Ovary (tissue), 9 donors: ENCODE measurements around the gene TRAK1. TPM values are rescaled to one million over a fixed set of nuclear protein-coding genes. Genes with fewer than 3 reads are reported as not detected.

ENCODE experiments used
- DNase-seq, 5 donors: peaks; one replicate each; pipeline ENCODE4 v3.0.0-alpha.2; 2019 to 2020
- H3K27ac ChIP-seq, 2 donors: fragments of 200-600 bp; one replicate each; pipeline versions ENCODE4 v1.5.1 to v1.8.0; 2019 to 2022
- H3K27me3 ChIP-seq: fragments of 200-600 bp; one replicate; pipeline ENCODE4 v1.8.0; 2022
- H3K36me3 ChIP-seq: fragments of 200-600 bp; sonication (generic); one replicate; pipeline ENCODE4 v1.5.1; 2019
- H3K4me1 ChIP-seq: one replicate; pipeline ENCODE4 v1.8.1; 2013; ENCODE audit warnings: mild to moderate bottlenecking, moderate library complexity; ENCODE audit not compliant: insufficient read depth
- H3K4me3 ChIP-seq: fragments of 200-600 bp; sonication (generic); one replicate; pipeline ENCODE4 v1.5.1; 2017
- H3K9me3 ChIP-seq, 2 donors: fragments of 200-600 bp in 1 of 2; sonication (generic) in 1 of 2; one replicate each; pipeline versions ENCODE4 v1.5.1 to v1.8.1; 2013 to 2019; ENCODE audit warnings: mild to moderate bottlenecking in 1 of 2, moderate library complexity in 1 of 2
- EP300 ChIP-seq: sonication (generic); formaldehyde crosslinking; IDR thresholded peaks from one replicate; pipeline ENCODE4 v1.6.1; 2017; ENCODE audit warnings: antibody characterized with exemption
- POLR2A ChIP-seq: fragments of 450-650 bp; IDR thresholded peaks from one replicate; pipeline ENCODE4 v1.6.1; 2017; ENCODE audit warnings: antibody characterized with exemption, mild to moderate bottlenecking, moderate library complexity
- WGBS, 3 donors: extraction: QIAGEN DNeasy Blood & Tissue Kit in 1 of 3; methylation state at CpG; one replicate each; pipeline versions ENCODE4 v1.1.5 to v1.1.7; 2013 to 2017; 5-methylcytosine and 5-hydroxymethylcytosine counted together
- intact Hi-C, 4 donors: fragments of 100-400 bp; cut with DNase I; formaldehyde crosslinking; loops; one replicate each; pipeline versions ENCODE4 v1.11.0 to v1.15.1; 2022 to 2023
- polyA plus RNA-seq, 2 donors: library from polyadenylated mRNA; stranded (reverse); fragments of 200-250 nt in 1 of 2; fragments of 350-450 nt in 1 of 2; fragmentation: Illumina TruSeq in 1 of 2; extraction: RNeasy Lipid Tissue Mini Kit (QIAGEN cat#74804) in 1 of 2; gene quantifications; one replicate each; pipeline ENCODE4 v1.2.3, GENCODE V29; 2013 to 2014
- total RNA-seq, 7 donors: library from RNA; depleted of rRNA in 2 of 7; stranded (reverse); fragments of >200 nt in 2 of 7; fragmentation: NEBNext Ultra II Directional in 3 of 7; extraction: Animal tissue kit (Norgen Biotek cat#: 25700) in 3 of 7; gene quantifications; one replicate each; pipeline versions ENCODE4 v1.1.0 to v1.2.4, GENCODE V29; 2016 to 2023
- TF ChIP-seq, protein P1 (sequence below), 3 donors: fragments of 450-650 bp in 2 of 3; fragments of 200-600 bp in 1 of 3; IDR thresholded peaks; one replicate each; pipeline versions ENCODE4 v1.5.1 to v1.8.0; 2016 to 2022; ENCODE audit warnings: antibody characterized with exemption in 3 of 3, mild to moderate bottlenecking in 1 of 3
- donor health status: DM: no; HTN: no; CAD: no; lungs with moderate emphysema.
- donor health status: DM: no; HTN: no; CAD: no.
- donor health status: Bipolar disorder and iron deficiency.
- donor health status: DM: yes; HTN: yes; CAD: no.
- donor health status: DM: no; HTN: no; CAD: no.
- donor health status: DM: yes; HTN: yes; CAD: no.

The TRAK1 gene
- total and polyA plus RNA-seq, 9 donors = 7.1 to 17.7 (median 14.9) TPM

DNA sequence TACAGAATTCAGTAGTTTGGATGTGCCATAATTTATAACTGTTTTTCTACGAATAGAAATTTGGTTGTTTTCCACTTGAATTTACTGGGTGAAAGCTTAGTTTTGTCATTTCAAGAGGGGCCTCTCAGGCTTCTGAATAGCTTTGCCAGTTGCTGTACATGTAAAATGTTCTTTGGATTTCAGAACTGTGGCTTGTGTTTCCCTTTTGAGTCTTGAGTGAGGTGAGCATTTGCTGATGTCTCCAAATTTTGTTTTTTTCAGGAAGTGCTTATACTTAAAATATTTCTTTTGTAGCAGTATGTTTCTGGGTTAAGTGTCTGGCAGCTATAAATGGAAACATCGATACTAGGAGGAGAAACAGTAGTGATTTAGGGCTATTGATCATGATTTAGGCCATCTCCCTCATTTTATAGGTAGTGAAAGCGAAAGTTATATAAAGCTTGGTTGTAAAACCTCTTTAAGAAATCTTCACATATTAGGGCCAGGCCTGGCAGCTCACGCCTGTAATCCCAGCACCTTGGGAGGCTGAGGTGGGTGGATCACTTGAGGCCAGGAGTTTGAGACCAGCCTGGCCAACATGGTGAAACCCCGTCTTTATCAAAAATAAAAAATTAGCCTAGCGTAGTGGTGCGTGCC, 9.2 kb upstream of the TRAK1 start:
- H3K36me3 ChIP-seq = no peaks in the 10 kb centered on the region
- no peaks in the 10 kb centered on the region for H3K27me3 ChIP-seq
- no peaks in the 10 kb centered on the region for H3K9me3 ChIP-seq
- H3K27ac ChIP-seq = no peak overlapping the region
- H3K4me3 ChIP-seq = no peak overlapping the region
- intact Hi-C loops = no loop called here
- TF ChIP-seq, protein P1, sequence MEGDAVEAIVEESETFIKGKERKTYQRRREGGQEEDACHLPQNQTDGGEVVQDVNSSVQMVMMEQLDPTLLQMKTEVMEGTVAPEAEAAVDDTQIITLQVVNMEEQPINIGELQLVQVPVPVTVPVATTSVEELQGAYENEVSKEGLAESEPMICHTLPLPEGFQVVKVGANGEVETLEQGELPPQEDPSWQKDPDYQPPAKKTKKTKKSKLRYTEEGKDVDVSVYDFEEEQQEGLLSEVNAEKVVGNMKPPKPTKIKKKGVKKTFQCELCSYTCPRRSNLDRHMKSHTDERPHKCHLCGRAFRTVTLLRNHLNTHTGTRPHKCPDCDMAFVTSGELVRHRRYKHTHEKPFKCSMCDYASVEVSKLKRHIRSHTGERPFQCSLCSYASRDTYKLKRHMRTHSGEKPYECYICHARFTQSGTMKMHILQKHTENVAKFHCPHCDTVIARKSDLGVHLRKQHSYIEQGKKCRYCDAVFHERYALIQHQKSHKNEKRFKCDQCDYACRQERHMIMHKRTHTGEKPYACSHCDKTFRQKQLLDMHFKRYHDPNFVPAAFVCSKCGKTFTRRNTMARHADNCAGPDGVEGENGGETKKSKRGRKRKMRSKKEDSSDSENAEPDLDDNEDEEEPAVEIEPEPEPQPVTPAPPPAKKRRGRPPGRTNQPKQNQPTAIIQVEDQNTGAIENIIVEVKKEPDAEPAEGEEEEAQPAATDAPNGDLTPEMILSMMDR (IDR thresholded peaks at IDR 0.05) = no peak
- TF ChIP-seq EP300 (no peak), POLR2A (no peak)
- 75 to 81% (median 76%) methylated on average over 7 of the region's 7 CpGs for WGBS, 3 donors
- DNase-seq = no peak
- peaks cover 7% of the 10 kb centered on the region for H3K4me1 ChIP-seq

DNA sequence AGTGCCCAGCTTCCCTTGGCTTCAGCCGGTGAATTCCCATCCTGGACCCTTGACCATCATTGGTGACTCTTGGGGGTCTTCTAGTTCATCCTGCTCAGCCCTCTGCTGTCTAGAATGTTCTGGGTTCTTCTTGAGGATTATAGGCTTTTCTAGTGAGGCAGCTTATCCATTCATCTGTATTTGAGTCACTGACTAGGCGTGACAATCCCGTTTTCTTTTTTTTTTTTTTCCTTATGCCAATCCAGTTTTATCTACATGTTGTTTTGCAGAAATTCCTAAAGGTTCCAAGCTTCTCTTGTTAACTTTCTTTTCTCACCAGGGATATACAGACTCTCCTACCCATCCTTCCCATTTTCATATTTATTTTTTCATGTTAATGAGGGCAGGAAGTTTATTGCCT, 6.6 kb upstream of the TRAK1 start:
- H3K36me3 ChIP-seq = no peaks in the 10 kb centered on the region
- peaks cover 6% of the 10 kb centered on the region for H3K4me1 ChIP-seq
- intact Hi-C loops = no loop called here
- no peak overlapping the region for H3K27ac ChIP-seq
- no peak for DNase-seq
- H3K9me3 ChIP-seq = no peaks in the 10 kb centered on the region
- TF ChIP-seq, protein P1 (IDR thresholded peaks at IDR 0.05) = no peak
- no peak for TF ChIP-seq POLR2A
- TF ChIP-seq EP300 = no peak
- H3K4me3 ChIP-seq = no peak overlapping the region
- 87 to 90% (median 89%) methylated on average over 3 of the region's 3 CpGs for WGBS, 3 donors
- no peaks in the 10 kb centered on the region for H3K27me3 ChIP-seq

DNA sequence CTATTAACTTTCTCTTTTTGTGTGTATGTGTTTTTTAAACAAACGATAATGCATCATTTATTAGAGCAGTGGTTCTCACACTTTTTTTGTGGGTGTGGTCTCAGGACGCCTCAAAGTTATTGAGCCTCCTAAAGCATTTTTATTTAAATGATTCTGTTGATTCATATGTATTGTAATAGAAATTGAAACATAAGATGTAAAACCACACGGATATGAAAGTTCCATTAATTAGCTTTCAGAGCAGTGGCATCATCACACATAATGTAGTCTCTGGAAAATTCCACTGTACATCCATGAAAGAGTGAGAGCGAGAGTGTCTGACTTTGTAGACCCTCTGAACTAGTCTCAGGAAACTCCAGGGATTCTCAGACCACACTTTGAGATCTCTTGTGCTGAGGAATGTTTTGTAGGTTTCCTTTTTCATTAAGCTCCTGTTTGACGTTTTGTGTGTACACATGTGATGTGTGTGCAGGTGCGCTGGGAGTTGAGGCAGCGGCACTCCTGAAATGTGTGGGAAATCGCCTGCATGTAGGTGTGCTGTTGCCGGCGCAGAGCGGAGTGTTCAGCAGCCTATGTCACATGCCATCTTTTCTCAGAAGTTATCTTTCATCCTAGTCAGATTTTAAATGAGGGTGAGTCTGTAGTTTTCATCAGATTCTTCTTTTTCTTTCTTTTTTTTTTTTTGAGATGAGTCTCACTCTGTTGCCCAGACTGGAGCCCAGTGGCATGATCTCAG, 5.3 kb upstream of the TRAK1 start:
- Histone ChIP-seq H3K4me3 (no peak overlapping the region), H3K4me1 (peaks cover 3% of the 10 kb centered on the region), H3K27me3 (no peaks in the 10 kb centered on the region), H3K36me3 (no peaks in the 10 kb centered on the region), H3K9me3 (no peaks in the 10 kb centered on the region), H3K27ac (no peak overlapping the region)
- no peak for DNase-seq
- intact Hi-C loops = no loop called here
- 88 to 91% (median 90%) methylated on average over 11 of the region's 11 CpGs for WGBS, 3 donors
- TF ChIP-seq, protein P1 (IDR thresholded peaks at IDR 0.05) = no peak
- no peak for TF ChIP-seq POLR2A
- no peak for TF ChIP-seq EP300

DNA sequence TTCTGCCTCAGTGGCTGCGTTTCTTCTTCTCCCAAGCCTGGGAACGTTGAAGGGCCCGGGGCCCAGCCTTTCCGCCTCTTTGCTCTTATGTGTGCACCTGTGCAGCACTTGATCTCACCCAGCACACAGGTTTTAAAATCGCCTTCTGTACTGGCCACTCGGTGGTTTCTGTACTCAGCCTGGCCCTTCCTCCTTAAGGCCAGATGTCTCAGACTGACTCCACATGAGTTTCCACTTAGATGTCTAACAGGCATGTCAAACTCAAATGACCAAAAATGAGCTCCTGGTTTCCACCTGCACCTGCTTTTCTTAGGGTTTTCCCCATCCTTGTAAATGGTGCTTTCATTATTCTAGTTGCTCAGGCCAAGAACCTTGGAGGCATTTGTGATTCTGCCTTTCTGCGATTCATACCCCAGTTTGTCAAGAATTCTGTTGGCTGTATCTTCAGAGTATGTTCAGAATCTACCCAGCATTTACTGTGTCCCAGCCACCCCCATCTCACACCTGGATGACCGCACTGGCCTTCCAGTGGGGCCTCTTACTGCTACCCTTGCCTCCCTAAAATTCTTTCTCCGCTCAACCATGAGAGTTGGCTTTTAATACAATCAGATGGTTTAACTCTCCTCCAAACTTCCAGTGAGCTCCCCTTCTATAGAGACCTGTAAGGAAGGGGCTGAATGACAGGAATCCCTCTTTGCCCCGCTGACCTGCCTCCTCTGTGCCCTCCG, 2.2 kb upstream of the TRAK1 start:
- Histone ChIP-seq H3K9me3 (no peaks in the 10 kb centered on the region), H3K4me3 (no peak overlapping the region), H3K27ac (no peak overlapping the region), H3K4me1 (no peaks in the 10 kb centered on the region), H3K27me3 (no peaks in the 10 kb centered on the region), H3K36me3 (no peaks in the 10 kb centered on the region)
- TF ChIP-seq EP300 (no peak), POLR2A (no peak)
- TF ChIP-seq, protein P1 (IDR thresholded peaks at IDR 0.05) = no peak
- 86 to 92% (median 89%) methylated on average over 11 of the region's 11 CpGs for WGBS, 3 donors
- intact Hi-C loops = no loop called here
- DNase-seq = no peak
